Suprapubic skin (tissue), 4 donors: ENCODE data around the gene LCE2D. TPM values are rescaled to one million over a fixed set of nuclear protein-coding genes. Genes with fewer than 3 reads are reported as not detected.
"Not testable (repeated sequence)": the region's sequence is repeated elsewhere in the genome, so short reads cannot be mapped to it uniquely, and the experiment has no call there.

Experiments
- DNase-seq, 2 donors: peaks; one replicate each; pipeline ENCODE4 v3.0.0-alpha.2; 2019; ENCODE audit warnings: low spot score in 2 of 2
- H3K27ac ChIP-seq: fragments of 200-600 bp; sonication (generic); one replicate; pipeline ENCODE4 v1.5.1; 2019
- H3K27me3 ChIP-seq: fragments of 200-600 bp; sonication (generic); one replicate; pipeline ENCODE4 v1.5.1; 2019
- H3K36me3 ChIP-seq: fragments of 200-600 bp; sonication (generic); one replicate; pipeline ENCODE4 v1.5.1; 2019
- H3K4me1 ChIP-seq: fragments of 200-600 bp; sonication (generic); one replicate; pipeline ENCODE4 v1.5.1; 2019
- H3K4me3 ChIP-seq: fragments of 200-600 bp; sonication (generic); one replicate; pipeline ENCODE4 v1.5.1; 2019; ENCODE audit warnings: mild to moderate bottlenecking
- H3K9me3 ChIP-seq: fragments of 200-600 bp; sonication (generic); one replicate; pipeline ENCODE4 v1.5.1; 2019
- EP300 ChIP-seq: sonication (generic); formaldehyde crosslinking; IDR thresholded peaks from one replicate; pipeline ENCODE4 v1.6.1; 2017; ENCODE audit warnings: antibody characterized with exemption
- POLR2A ChIP-seq, 2 donors: fragments of 450-650 bp; IDR thresholded peaks; one replicate each; pipeline ENCODE4 v1.6.1; 2017; ENCODE audit warnings: antibody characterized with exemption in 2 of 2, mild to moderate bottlenecking in 2 of 2, moderate library complexity in 2 of 2
- POLR2AphosphoS5 ChIP-seq, 3 donors: sonication (generic); formaldehyde crosslinking; IDR thresholded peaks; one replicate each; pipeline ENCODE4 v1.6.1; 2017; ENCODE audit warnings: antibody characterized with exemption in 3 of 3
- WGBS: methylation state at CpG from one replicate; pipeline ENCODE4 v1.1.5; 2018; 5-methylcytosine and 5-hydroxymethylcytosine counted together
- total RNA-seq, 4 donors: library from RNA; depleted of rRNA; stranded (reverse); fragments of >200 nt; gene quantifications; one replicate each; pipeline ENCODE4 v1.1.0, GENCODE V29; 2016
- TF ChIP-seq, protein P1 (sequence below), 2 donors: fragments of 200-600 bp in 1 of 2; fragments of 450-650 bp in 1 of 2; sonication (generic) in 1 of 2; IDR thresholded peaks; one replicate each; pipeline ENCODE4 v1.5.1; 2016 to 2019; ENCODE audit warnings: antibody characterized with exemption in 2 of 2, mild to moderate bottlenecking in 1 of 2, moderate library complexity in 1 of 2

Gene LCE2D
- total RNA-seq, 4 donors from 2014 or later = 11.8 to 304 (median 222) TPM

DNA sequence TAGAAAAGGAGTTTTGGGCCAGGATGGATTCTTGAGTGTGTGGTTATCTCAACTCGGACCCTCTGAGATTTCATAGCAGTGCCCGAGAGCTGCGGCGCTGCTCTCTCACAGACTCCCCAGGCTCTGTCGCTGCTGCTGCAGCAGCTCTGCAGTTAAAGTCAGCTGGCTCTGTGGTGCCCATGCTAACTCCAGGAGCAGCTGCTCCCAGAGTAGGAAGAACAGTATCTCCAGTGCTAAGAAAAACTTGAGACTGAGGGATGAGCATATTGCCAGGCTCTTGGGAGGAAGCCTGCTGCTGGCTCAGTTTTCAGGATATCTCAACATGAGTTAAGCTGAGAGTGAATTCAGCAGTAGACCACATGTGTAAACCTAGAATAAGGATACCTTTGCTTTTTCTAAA, 4.5 kb downstream of the LCE2D start:
- no peak overlapping the region for H3K27ac ChIP-seq
- H3K27me3 ChIP-seq = no peaks in the 10 kb centered on the region
- no peak overlapping the region for H3K4me3 ChIP-seq
- no peaks in the 10 kb centered on the region for H3K36me3 ChIP-seq
- 91% methylated on average over 5 of the region's 5 CpGs for WGBS
- H3K4me1 ChIP-seq = no peaks in the 10 kb centered on the region
- TF ChIP-seq, protein P1, sequence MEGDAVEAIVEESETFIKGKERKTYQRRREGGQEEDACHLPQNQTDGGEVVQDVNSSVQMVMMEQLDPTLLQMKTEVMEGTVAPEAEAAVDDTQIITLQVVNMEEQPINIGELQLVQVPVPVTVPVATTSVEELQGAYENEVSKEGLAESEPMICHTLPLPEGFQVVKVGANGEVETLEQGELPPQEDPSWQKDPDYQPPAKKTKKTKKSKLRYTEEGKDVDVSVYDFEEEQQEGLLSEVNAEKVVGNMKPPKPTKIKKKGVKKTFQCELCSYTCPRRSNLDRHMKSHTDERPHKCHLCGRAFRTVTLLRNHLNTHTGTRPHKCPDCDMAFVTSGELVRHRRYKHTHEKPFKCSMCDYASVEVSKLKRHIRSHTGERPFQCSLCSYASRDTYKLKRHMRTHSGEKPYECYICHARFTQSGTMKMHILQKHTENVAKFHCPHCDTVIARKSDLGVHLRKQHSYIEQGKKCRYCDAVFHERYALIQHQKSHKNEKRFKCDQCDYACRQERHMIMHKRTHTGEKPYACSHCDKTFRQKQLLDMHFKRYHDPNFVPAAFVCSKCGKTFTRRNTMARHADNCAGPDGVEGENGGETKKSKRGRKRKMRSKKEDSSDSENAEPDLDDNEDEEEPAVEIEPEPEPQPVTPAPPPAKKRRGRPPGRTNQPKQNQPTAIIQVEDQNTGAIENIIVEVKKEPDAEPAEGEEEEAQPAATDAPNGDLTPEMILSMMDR (IDR thresholded peaks at IDR 0.05) = no peak
- no peak for TF ChIP-seq POLR2AphosphoS5 (IDR thresholded peaks at IDR 0.05)
- TF ChIP-seq POLR2A (IDR thresholded peaks at IDR 0.05) = no peak
- no peak for DNase-seq
- H3K9me3 ChIP-seq = no peaks in the 10 kb centered on the region

DNA sequence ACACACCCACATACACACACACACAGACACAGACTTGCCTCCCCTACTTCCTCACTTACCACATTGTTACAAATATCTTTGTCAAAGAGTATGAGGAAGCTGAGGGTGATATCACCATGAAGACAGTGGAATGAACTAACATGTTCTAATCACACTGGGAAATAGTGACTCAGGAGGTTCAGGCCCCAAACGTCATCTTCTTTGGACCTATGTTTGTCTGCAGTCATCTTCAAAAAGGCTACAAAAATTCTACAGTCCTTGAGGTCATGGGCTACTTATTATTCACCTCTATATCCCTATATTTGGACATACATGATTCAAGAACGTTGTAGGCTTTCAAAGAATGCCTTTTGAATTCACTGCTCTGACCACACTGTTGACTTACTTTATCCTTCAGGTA, 9.8 kb downstream of the LCE2D start:
- H3K27me3 ChIP-seq = peaks cover 2% of the 10 kb centered on the region
- no peak for DNase-seq
- TF ChIP-seq, protein P1 (IDR thresholded peaks at IDR 0.05) = no peak
- TF ChIP-seq EP300 (no peak), POLR2AphosphoS5 (IDR thresholded peaks at IDR 0.05) (no peak), POLR2A (IDR thresholded peaks at IDR 0.05) (no peak)
- H3K9me3 ChIP-seq = no peaks in the 10 kb centered on the region
- H3K4me1 ChIP-seq = no peaks in the 10 kb centered on the region
- no peak overlapping the region for H3K4me3 ChIP-seq
- H3K36me3 ChIP-seq = no peaks in the 10 kb centered on the region
- 66% methylated on average over 2 of the region's 2 CpGs for WGBS
- no peak overlapping the region for H3K27ac ChIP-seq

GRCh38 chr1:152674983-152675382, 11.8 kb downstream of the LCE2D start, which contains the start of gene LCE2C:
TSS of gene LCE2C (plus strand) at chr1:152675279. CDS start at chr1:152676016, 737 bp downstream.
- not testable (repeated sequence) for H3K36me3 ChIP-seq, H3K27ac ChIP-seq, DNase-seq, H3K27me3 ChIP-seq, H3K9me3 ChIP-seq, H3K4me3 ChIP-seq, H3K4me1 ChIP-seq
- no CpG with 5 or more reads among the region's 3 CpGs for WGBS

- H3K4me3 ChIP-seq = no peak overlapping the region
- peaks cover 5% of the 10 kb centered on the region for H3K27me3 ChIP-seq
- DNase-seq = no peak
- no peaks in the 10 kb centered on the region for H3K4me1 ChIP-seq
- H3K9me3 ChIP-seq = no peaks in the 10 kb centered on the region
- TF ChIP-seq, protein P1 (IDR thresholded peaks at IDR 0.05) = no peak
- TF ChIP-seq POLR2A (IDR thresholded peaks at IDR 0.05) (no peak), EP300 (no peak), POLR2AphosphoS5 (IDR thresholded peaks at IDR 0.05) (no peak)
- no peaks in the 10 kb centered on the region for H3K36me3 ChIP-seq
- no peak overlapping the region for H3K27ac ChIP-seq
- 80% methylated on average over 4 of the region's 6 CpGs for WGBS
Measured at GRCh38 chr1:152679459-152679858, 16.3 kb downstream of the LCE2D start.

DNA sequence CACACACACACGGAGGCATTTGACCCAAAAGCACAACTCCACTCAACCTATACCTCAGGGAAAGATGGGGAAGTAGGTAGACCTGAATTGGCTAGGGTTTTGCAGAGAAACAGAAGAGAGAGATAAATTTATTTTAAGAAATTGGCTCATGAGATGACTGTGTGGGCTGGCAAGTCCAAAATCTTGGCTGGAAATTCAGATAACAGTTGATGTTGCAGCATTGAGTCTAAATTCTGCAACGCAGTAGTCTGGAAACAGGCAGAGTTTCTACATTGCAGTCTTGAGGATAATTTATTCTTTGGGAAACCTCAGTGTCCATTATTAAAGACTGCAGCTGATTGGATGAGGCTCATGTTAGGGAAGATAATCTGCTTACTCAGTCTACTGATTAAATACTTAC, 18.4 kb downstream of the LCE2D start:
- TF ChIP-seq POLR2A (IDR thresholded peaks at IDR 0.05) (no peak), POLR2AphosphoS5 (IDR thresholded peaks at IDR 0.05) (no peak), EP300 (no peak)
- TF ChIP-seq, protein P1 (IDR thresholded peaks at IDR 0.05) = no peak
- no peak for DNase-seq
- H3K4me1 ChIP-seq = no peaks in the 10 kb centered on the region
- WGBS = 72% methylated on average over 2 of the region's 2 CpGs
- H3K9me3 ChIP-seq = no peaks in the 10 kb centered on the region
- H3K27me3 ChIP-seq = peaks cover 3% of the 10 kb centered on the region
- no peaks in the 10 kb centered on the region for H3K36me3 ChIP-seq
- H3K4me3 ChIP-seq = no peak overlapping the region
- H3K27ac ChIP-seq = no peak overlapping the region

- no peaks in the 10 kb centered on the region for H3K9me3 ChIP-seq
- H3K27ac ChIP-seq = no peak overlapping the region
- no peak for DNase-seq
- no peaks in the 10 kb centered on the region for H3K4me1 ChIP-seq
- H3K4me3 ChIP-seq = no peak overlapping the region
- TF ChIP-seq, protein P1 (IDR thresholded peaks at IDR 0.05) = no peak
- no peak for TF ChIP-seq EP300
- TF ChIP-seq POLR2AphosphoS5 (IDR thresholded peaks at IDR 0.05) = no peak
- TF ChIP-seq POLR2A (IDR thresholded peaks at IDR 0.05) = no peak
- no peaks in the 10 kb centered on the region for H3K36me3 ChIP-seq
- peaks cover under 1% of the 10 kb centered on the region for H3K27me3 ChIP-seq
Measured at GRCh38 chr1:152683846-152684245, 20.7 kb downstream of the LCE2D start.

- not testable (repeated sequence) for H3K4me3 ChIP-seq, H3K36me3 ChIP-seq, H3K9me3 ChIP-seq, H3K27me3 ChIP-seq, H3K4me1 ChIP-seq, H3K27ac ChIP-seq, DNase-seq
- 90% methylated on average over 3 of the region's 4 CpGs for WGBS
Measured at GRCh38 chr1:152685823-152686222, 22.6 kb downstream of the LCE2D start, which contains the start of gene LCE2B. TSS of gene LCE2B (plus strand) at chr1:152686123. CDS start at chr1:152686844, 721 bp downstream.
